B cell (primary cell): ENCODE results near the gene MICALL1. TPM values are rescaled to one million over a fixed set of nuclear protein-coding genes. Genes with fewer than 3 reads are reported as not detected.

Experiments
- ATAC-seq: fragments of 200-7000 bp; cut with Tn5 transposase; one replicate; pipeline ENCODE4 v1.10.0; 2021; ENCODE audit warnings: low read depth, mild to moderate bottlenecking, moderate number of reproducible peaks, moderate library complexity
- CTCF ChIA-PET: fragments of 350-600 bp; sonication (Branson Sonifier 250); formaldehyde crosslinking; loops from one replicate; lab custom pipeline; 2021; ENCODE audit warnings: antibody characterized with exemption, inconsistent platforms; lab: Charles Lee
- POLR2A ChIA-PET: fragments of 350-600 bp; sonication (Branson Sonifier 250); formaldehyde crosslinking; loops from one replicate; lab custom pipeline; 2021; ENCODE audit warnings: antibody characterized with exemption; lab: Charles Lee
- DNase-seq: peaks from one replicate; pipeline ENCODE4 v3.0.0; 2013
- H2AFZ ChIP-seq: 2 replicates; pipeline ENCODE4 v1.6.1; 2012; ENCODE audit warnings: mild to moderate bottlenecking, low read depth, low read length; ENCODE audit not compliant: insufficient read depth, poor library complexity, severe bottlenecking
- H3K27ac ChIP-seq, 2 donors: 1 replicate in 1 of 2; 2 replicates in 1 of 2; pipeline ENCODE4 v1.5.1; 2012 to 2013; ENCODE audit warnings: low read length in 2 of 2, mild to moderate bottlenecking in 2 of 2, moderate library complexity in 1 of 2
- H3K27me3 ChIP-seq, 4 experiments: fragments of 200-600 bp in 1 of 4; sonication (generic) in 1 of 4; replicated peaks in 1 of 4; 1 replicate in 2 of 4; 2 replicates in 2 of 4; pipeline versions ENCODE4 v1.6.1 to v1.7.0; 2013 to 2016; ENCODE audit warnings: low read length in 3 of 4, mild to moderate bottlenecking in 2 of 4, mixed read lengths in 1 of 4, moderate library complexity in 1 of 4; ENCODE audit not compliant: insufficient read depth in 4 of 4, control insufficient read depth in 3 of 4; ENCODE audit errors: control extremely low read depth in 1 of 4
- H3K36me3 ChIP-seq, 2 experiments: replicated peaks in 1 of 2; 1 replicate in 1 of 2; 2 replicates in 1 of 2; pipeline versions ENCODE4 v1.6.1 to v1.7.1; 2013; ENCODE audit warnings: low read length in 1 of 2; ENCODE audit not compliant: insufficient read depth in 2 of 2, control insufficient read depth in 1 of 2; ENCODE audit errors: control extremely low read depth in 1 of 2, extremely low read depth in 1 of 2
- H3K4me1 ChIP-seq, 2 donors: fragments of 200-600 bp in 1 of 2; sonication (generic) in 1 of 2; 1 replicate in 1 of 2; 2 replicates in 1 of 2; pipeline versions ENCODE4 v1.5.1 to v1.6.1; 2013 to 2017; ENCODE audit warnings: low read length in 2 of 2; ENCODE audit not compliant: control insufficient read depth in 2 of 2, insufficient read depth in 2 of 2
- H3K4me2 ChIP-seq: replicated peaks from 2 replicates; pipeline ENCODE3; 2012; ENCODE audit warnings: mild to moderate bottlenecking, low read depth, low read length; ENCODE audit not compliant: poor library complexity, severe bottlenecking
- H3K4me3 ChIP-seq, 5 experiments: fragments of 200-600 bp in 1 of 5; sonication (generic) in 1 of 5; 1 replicate in 3 of 5; 2 replicates in 2 of 5; pipeline versions ENCODE4 v1.5.1 to v1.7.0; 2011 to 2016; ENCODE audit warnings: low read length in 4 of 5, mild to moderate bottlenecking in 4 of 5, low read depth in 2 of 5, control low read depth in 1 of 5, moderate library complexity in 1 of 5; ENCODE audit not compliant: insufficient read depth in 1 of 5; ENCODE audit errors: control extremely low read depth in 1 of 5, extremely low read depth in 1 of 5
- H3K79me2 ChIP-seq: fragments of 200-600 bp; sonication (generic); one replicate; pipeline ENCODE4 v1.6.0; 2016; ENCODE audit warnings: low read length; ENCODE audit not compliant: control insufficient read depth, insufficient read depth
- H3K9ac ChIP-seq: fragments of 200-600 bp; sonication (generic); 2 replicates; pipeline ENCODE4 v1.6.1; 2017; ENCODE audit warnings: mild to moderate bottlenecking, low read length, moderate library complexity
- H3K9me3 ChIP-seq, 3 donors: one replicate each; pipeline versions ENCODE4 v1.6.1 to v1.7.1; 2013; ENCODE audit warnings: low read length in 2 of 3; ENCODE audit not compliant: control insufficient read depth in 2 of 3, insufficient read depth in 1 of 3; ENCODE audit errors: control extremely low read depth in 1 of 3
- H4K20me1 ChIP-seq: 2 replicates; pipeline ENCODE4 v1.6.0; 2012; ENCODE audit warnings: mild to moderate bottlenecking, low read length; ENCODE audit not compliant: insufficient read depth, control insufficient read depth, poor library complexity, severe bottlenecking
- H3K27ac Mint-ChIP-seq: one replicate; pipeline ENCODE4 v1.8.0; 2021; ENCODE audit warnings: mixed read lengths
- H3K27me3 Mint-ChIP-seq: one replicate; pipeline ENCODE4 v1.8.0; 2021; ENCODE audit warnings: mixed read lengths
- H3K4me1 Mint-ChIP-seq: one replicate; pipeline ENCODE4 v1.8.0; 2021; ENCODE audit warnings: mixed read lengths
- H3K4me3 Mint-ChIP-seq: one replicate; pipeline ENCODE4 v1.8.0; 2021; ENCODE audit warnings: mixed read lengths
- H3K9me3 Mint-ChIP-seq: one replicate; pipeline ENCODE4 v1.8.0; 2022; ENCODE audit warnings: mixed read lengths; ENCODE audit not compliant: insufficient read depth
- CTCF ChIP-seq: fragments of 200-600 bp; IDR thresholded peaks from one replicate; pipeline ENCODE4 v1.8.0; 2022; ENCODE audit warnings: antibody characterized with exemption, mild to moderate bottlenecking
- EZH2 ChIP-seq: IDR thresholded peaks from 2 replicates; pipeline ENCODE4 v1.6.1; 2012; ENCODE audit warnings: borderline replicate concordance, low read depth, mild to moderate bottlenecking, moderate library complexity, low read length; ENCODE audit not compliant: insufficient read depth, poor library complexity, severe bottlenecking
- WGBS: methylation state at CpG from one replicate; pipeline ENCODE4 v1.1.5; 2013; ENCODE audit warnings: missing lambda C conversion rate; ENCODE audit not compliant: insufficient coverage; 5-methylcytosine and 5-hydroxymethylcytosine counted together
- intact Hi-C: fragments of 100-400 bp; cut with micrococcal nuclease; formaldehyde crosslinking; loops from one replicate; pipeline ENCODE4 v1.10.0; 2022
- polyA plus RNA-seq: library from polyadenylated mRNA; depleted of rRNA; stranded (reverse); fragments of >200 nt; gene quantifications from 2 replicates; pipeline ENCODE4 v1.2.3, GENCODE V29; 2012
- total RNA-seq, 2 donors: library from RNA; stranded (reverse); fragments of 120-200 nt in 1 of 2; gene quantifications; 1 replicate in 1 of 2; 2 replicates in 1 of 2; pipeline versions ENCODE4 v1.2.3 to v1.2.4, GENCODE V29; 2013 to 2022

The MICALL1 gene
- total and polyA plus RNA-seq, 2 donors (not counting 1 experiment from before 2014, with no cell fraction given), result 21.0 to 34.9 TPM

- Histone ChIP-seq H3K9me3 (no peaks in the 10 kb centered on the region), H3K36me3 (peaks cover under 1 to 3% of the 10 kb centered on the region in 2 experiments), H3K79me2 (no peaks in the 10 kb centered on the region), H3K27ac (no peak overlapping the region), H2AFZ (no peak overlapping the region), H3K4me2 (no peak overlapping the region), H3K4me1 (no peaks in the 10 kb centered on the region), H3K27me3 (no peaks in the 10 kb centered on the region), H4K20me1 (no peaks in the 10 kb centered on the region), H3K4me3 (no peak overlapping the region), H3K9ac (no peak overlapping the region)
- TF ChIP-seq EZH2, result no peak
- TF ChIP-seq CTCF, result no peak
- POLR2A ChIA-PET, result interaction anchor here (0.5 kb wide), 1 partner anchor 236 kb away, joined by 3 read pairs; no protein-coding TSS in a partner anchor
- CTCF ChIA-PET, result no interaction called here
- intact Hi-C loops, result no loop called here
- 97% methylated on average over 6 of the region's 6 CpGs for WGBS
- no peaks in the 10 kb centered on the region for H3K9me3 Mint-ChIP-seq
- ATAC-seq (no peak), DNase-seq (no peak)
- H3K27ac Mint-ChIP-seq, result no peak overlapping the region
- H3K4me1 Mint-ChIP-seq, result no peaks in the 10 kb centered on the region
- no peaks in the 10 kb centered on the region for H3K27me3 Mint-ChIP-seq
- no peak overlapping the region for H3K4me3 Mint-ChIP-seq
Observed at GRCh38 chr22:37981282-37982011, 75.3 kb downstream of the MICALL1 start.

GRCh38 chr22:37982151-37982785 lies 76.2 kb downstream of the MICALL1 start:
- H4K20me1 ChIP-seq, result no peaks in the 10 kb centered on the region
- ATAC-seq, result no peak
- no peak overlapping the region for H3K4me2 ChIP-seq
- intact Hi-C loops, result no loop called here
- H3K9me3 ChIP-seq, result no peaks in the 10 kb centered on the region
- no peak overlapping the region for H3K27ac Mint-ChIP-seq
- 98% methylated on average over 5 of the region's 8 CpGs for whole genome bisulfite sequencing
- H3K4me3 ChIP-seq, result no peak overlapping the region
- no peaks in the 10 kb centered on the region for H3K9me3 Mint-ChIP-seq
- H3K27ac ChIP-seq, result no peak overlapping the region
- no peak for DNase-seq
- no peaks in the 10 kb centered on the region for H3K27me3 ChIP-seq
- H3K36me3 ChIP-seq, result no peaks in the 10 kb centered on the region
- no peaks in the 10 kb centered on the region for H3K4me1 ChIP-seq
- no peaks in the 10 kb centered on the region for H3K4me1 Mint-ChIP-seq
- no peaks in the 10 kb centered on the region for H3K27me3 Mint-ChIP-seq
- no peaks in the 10 kb centered on the region for H3K79me2 ChIP-seq
- no peak overlapping the region for H2AFZ ChIP-seq
- no peak overlapping the region for H3K4me3 Mint-ChIP-seq
- ChIA-PET CTCF (no interaction called here), POLR2A (no interaction called here)
- H3K9ac ChIP-seq, result no peak overlapping the region
- TF ChIP-seq EZH2, result no peak
- no peak for TF ChIP-seq CTCF
